ENCODE measurements around the gene TEX10. TPM values are rescaled to one million over a fixed set of nuclear protein-coding genes. Genes with fewer than 3 reads are reported as not detected.

Gene TEX10
- total RNA-seq: 10 to 100 TPM in 3 of 4 donors, 1 to 10 TPM in 1; 10.0 to 19.0 (median 13.7) TPM

- Histone ChIP-seq H3K27me3 (no peaks in the 10 kb centered on the region), H3K27ac (peak within 1 kb of the TSS; percentile 82 to 91 (median 87)), H3K4me3 (peak within 1 kb of the TSS; percentile 92 to 96), H3K36me3 (no peaks in the 10 kb centered on the region), H3K4me1 (peaks cover 2 to 36% (median 10%) of the 10 kb centered on the region in 3 donors), H3K9me3 (no peaks in the 10 kb centered on the region)
- WGBS, 2 donors (ENCODE audit: low coverage in 1 of 2): 0% methylated on average over 1 to 3 of the region's 53 CpGs
- ATAC-seq: peak; percentile 96
- TF ChIP-seq POLR2A (IDR thresholded peaks at IDR 0.05) (peak; percentile 51 to 55), EP300 (IDR thresholded peaks at IDR 0.05) (no peak), POLR2AphosphoS5 (IDR thresholded peaks at IDR 0.05) (peak; percentile 88)
Observed at GRCh38 chr9:100352727-100353505, at the start of gene TEX10. TEX10 (minus strand) TSS chr9:100352942; CDS start chr9:100349363, 3,579 bp downstream.

DNA sequence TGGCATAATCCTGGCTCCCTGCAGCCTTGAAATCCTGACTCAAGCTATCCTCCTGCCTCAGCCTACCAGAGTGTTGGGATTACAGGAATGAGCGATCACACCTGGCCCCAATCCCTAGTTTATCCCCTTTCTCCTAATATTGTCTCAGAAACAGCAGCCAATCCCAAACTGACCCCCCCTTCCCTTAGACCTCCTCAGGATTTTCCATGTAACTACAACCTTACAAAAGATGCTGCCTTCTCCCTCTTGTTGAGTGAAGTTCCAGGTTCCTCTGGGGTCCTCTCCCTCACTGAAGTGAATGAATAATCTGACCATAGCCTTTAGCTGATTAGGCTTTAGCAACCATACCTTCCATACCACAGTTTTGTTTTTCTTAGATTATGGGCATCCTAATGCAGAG lies 48.3 kb upstream of the TEX10 start:
- TF ChIP-seq EP300 (IDR thresholded peaks at IDR 0.05) (no peak), POLR2A (IDR thresholded peaks at IDR 0.05) (no peak), POLR2AphosphoS5 (IDR thresholded peaks at IDR 0.05) (no peak)
- TF ChIP-seq, protein P1, sequence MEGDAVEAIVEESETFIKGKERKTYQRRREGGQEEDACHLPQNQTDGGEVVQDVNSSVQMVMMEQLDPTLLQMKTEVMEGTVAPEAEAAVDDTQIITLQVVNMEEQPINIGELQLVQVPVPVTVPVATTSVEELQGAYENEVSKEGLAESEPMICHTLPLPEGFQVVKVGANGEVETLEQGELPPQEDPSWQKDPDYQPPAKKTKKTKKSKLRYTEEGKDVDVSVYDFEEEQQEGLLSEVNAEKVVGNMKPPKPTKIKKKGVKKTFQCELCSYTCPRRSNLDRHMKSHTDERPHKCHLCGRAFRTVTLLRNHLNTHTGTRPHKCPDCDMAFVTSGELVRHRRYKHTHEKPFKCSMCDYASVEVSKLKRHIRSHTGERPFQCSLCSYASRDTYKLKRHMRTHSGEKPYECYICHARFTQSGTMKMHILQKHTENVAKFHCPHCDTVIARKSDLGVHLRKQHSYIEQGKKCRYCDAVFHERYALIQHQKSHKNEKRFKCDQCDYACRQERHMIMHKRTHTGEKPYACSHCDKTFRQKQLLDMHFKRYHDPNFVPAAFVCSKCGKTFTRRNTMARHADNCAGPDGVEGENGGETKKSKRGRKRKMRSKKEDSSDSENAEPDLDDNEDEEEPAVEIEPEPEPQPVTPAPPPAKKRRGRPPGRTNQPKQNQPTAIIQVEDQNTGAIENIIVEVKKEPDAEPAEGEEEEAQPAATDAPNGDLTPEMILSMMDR (IDR thresholded peaks at IDR 0.05): no peak
- peaks cover 11% of the 10 kb centered on the region for H3K27me3 ChIP-seq
- 86 to 100% methylated on average over 1 of the region's 1 CpG for WGBS, 2 donors (ENCODE audit: low coverage in 1 of 2)
- no peak for ATAC-seq
- H3K4me1 ChIP-seq: no peaks in the 10 kb centered on the region
- no peak overlapping the region for H3K27ac ChIP-seq
- no peak overlapping the region for H3K4me3 ChIP-seq
- no peaks in the 10 kb centered on the region for H3K9me3 ChIP-seq
- no peaks in the 10 kb centered on the region for H3K36me3 ChIP-seq

- no peak overlapping the region for H3K4me3 ChIP-seq
- no peaks in the 10 kb centered on the region for H3K4me1 ChIP-seq
- TF ChIP-seq POLR2AphosphoS5 (IDR thresholded peaks at IDR 0.05) (no peak), POLR2A (IDR thresholded peaks at IDR 0.05) (no peak)
- H3K27me3 ChIP-seq: no peaks in the 10 kb centered on the region
- whole genome bisulfite sequencing, 2 donors (ENCODE audit: low coverage in 1 of 2): 41 to 73% methylated on average over 3 of the region's 3 CpGs
- H3K9me3 ChIP-seq: no peaks in the 10 kb centered on the region
- ATAC-seq: no peak
- H3K27ac ChIP-seq: no peak overlapping the region
- H3K36me3 ChIP-seq: peaks cover 0 to 5% of the 10 kb centered on the region in 2 donors
Observed at GRCh38 chr9:100397529-100398266, 45.0 kb upstream of the TEX10 start.

DNA sequence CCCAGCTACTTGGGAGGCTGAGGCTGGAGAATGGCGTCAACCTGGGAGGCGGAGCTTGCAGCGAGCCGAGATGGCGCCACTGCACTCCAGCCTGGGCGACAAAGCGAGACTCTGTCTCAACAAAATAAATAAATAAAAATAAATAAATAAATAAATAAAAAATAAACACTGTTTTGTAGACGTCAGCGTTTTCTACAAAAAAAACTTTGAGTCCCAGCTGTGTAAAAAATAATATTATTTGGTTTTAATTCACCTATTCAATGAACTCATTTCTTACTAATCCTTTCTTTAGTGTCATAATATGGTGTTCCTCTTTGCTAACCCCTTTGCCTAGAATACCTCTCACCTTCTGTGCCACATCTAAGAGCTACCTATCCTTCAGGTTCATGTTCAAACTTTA lies 44.0 kb upstream of the TEX10 start:
- ATAC-seq: no peak
- H3K36me3 ChIP-seq: peaks cover 0 to 11% of the 10 kb centered on the region in 2 donors
- H3K27ac ChIP-seq: no peak overlapping the region
- no peaks in the 10 kb centered on the region for H3K4me1 ChIP-seq
- no peaks in the 10 kb centered on the region for H3K27me3 ChIP-seq
- no peaks in the 10 kb centered on the region for H3K9me3 ChIP-seq
- 93 to 100% methylated on average over 2 to 5 of the region's 9 CpGs for WGBS, 2 donors (ENCODE audit: low coverage in 1 of 2)
- no peak overlapping the region for H3K4me3 ChIP-seq
- TF ChIP-seq POLR2AphosphoS5 (IDR thresholded peaks at IDR 0.05) (no peak), EP300 (IDR thresholded peaks at IDR 0.05) (no peak), POLR2A (IDR thresholded peaks at IDR 0.05) (no peak)
- TF ChIP-seq, protein P1 (IDR thresholded peaks at IDR 0.05): no peak

- ATAC-seq: no peak
- no peaks in the 10 kb centered on the region for H3K9me3 ChIP-seq
- 83 to 96% methylated on average over 2 of the region's 2 CpGs for WGBS, 2 donors (ENCODE audit: low coverage in 1 of 2)
- peaks cover 0 to 11% of the 10 kb centered on the region in 2 donors for H3K36me3 ChIP-seq
- no peaks in the 10 kb centered on the region for H3K27me3 ChIP-seq
- H3K4me3 ChIP-seq: no peak overlapping the region
- H3K4me1 ChIP-seq: no peaks in the 10 kb centered on the region
- TF ChIP-seq, protein P1 (IDR thresholded peaks at IDR 0.05): no peak
- TF ChIP-seq POLR2A (IDR thresholded peaks at IDR 0.05): no peak
- no peak for TF ChIP-seq POLR2AphosphoS5 (IDR thresholded peaks at IDR 0.05)
- TF ChIP-seq EP300 (IDR thresholded peaks at IDR 0.05): no peak
- H3K27ac ChIP-seq: no peak overlapping the region
Observed at GRCh38 chr9:100394816-100395215, 42.1 kb upstream of the TEX10 start.
